Upper lobe of right lung (tissue), 1 donor: ENCODE measurements around the gene MCM9. TPM values are rescaled to one million over a fixed set of nuclear protein-coding genes. Genes with fewer than 3 reads are reported as not detected.

ENCODE experiments used
- ATAC-seq: fragments of 200-7000 bp; cut with Tn5 transposase; one replicate; pipeline ENCODE4 v1.9.1; 2020; ENCODE audit warnings: mild to moderate bottlenecking, moderate library complexity
- DNase-seq: peaks from one replicate; pipeline ENCODE4 v3.0.0-alpha.2; 2020
- H3K27ac ChIP-seq: fragments of 200-600 bp; one replicate; pipeline ENCODE4 v1.8.0; 2022
- H3K27me3 ChIP-seq: fragments of 200-600 bp; one replicate; pipeline ENCODE4 v1.8.0; 2022; ENCODE audit warnings: mild to moderate bottlenecking
- H3K36me3 ChIP-seq: fragments of 200-600 bp; one replicate; pipeline ENCODE4 v1.8.0; 2022
- H3K4me1 ChIP-seq: fragments of 200-600 bp; one replicate; pipeline ENCODE4 v1.8.0; 2022
- H3K4me3 ChIP-seq: fragments of 200-600 bp; one replicate; pipeline ENCODE4 v1.8.0; 2022; ENCODE audit warnings: mild to moderate bottlenecking
- H3K9me3 ChIP-seq: fragments of 200-600 bp; one replicate; pipeline ENCODE4 v1.8.0; 2022
- CTCF ChIP-seq: fragments of 200-600 bp; IDR thresholded peaks from one replicate; pipeline ENCODE4 v1.8.0; 2022; ENCODE audit warnings: antibody characterized with exemption
- intact Hi-C: fragments of 100-400 bp; cut with DNase I; formaldehyde crosslinking; loops from one replicate; pipeline ENCODE4 v1.11.0; 2022
- total RNA-seq: library from RNA; stranded (reverse); fragmentation: NEBNext Ultra II Directional; extraction: Animal tissue kit (Norgen Biotek cat#: 25700); gene quantifications from one replicate; pipeline ENCODE4 v1.2.1, GENCODE V29; 2021
- donor health status: DM: no; HTN: yes; CAD: no; lungs with severe emphysema.

MCM9 gene
- total RNA-seq, 1 donor from 2014 or later: 19.5 TPM

- intact Hi-C loops: no loop called here
- DNase-seq: no peak
- Histone ChIP-seq H3K9me3 (no peaks in the 10 kb centered on the region), H3K27ac (no peak overlapping the region), H3K4me3 (no peak overlapping the region), H3K4me1 (peaks cover 10% of the 10 kb centered on the region), H3K36me3 (no peaks in the 10 kb centered on the region), H3K27me3 (no peaks in the 10 kb centered on the region)
- no peak for TF ChIP-seq CTCF
- peak; percentile 81 for ATAC-seq
These were observed 147.1 kb downstream of the MCM9 start for GRCh38 chr6:118787724-118788423.

- Histone ChIP-seq H3K27ac (no peak overlapping the region), H3K36me3 (no peaks in the 10 kb centered on the region), H3K4me3 (no peak overlapping the region), H3K27me3 (no peaks in the 10 kb centered on the region), H3K9me3 (no peaks in the 10 kb centered on the region), H3K4me1 (peaks cover 10% of the 10 kb centered on the region)
- ATAC-seq (no peak), DNase-seq (no peak)
- TF ChIP-seq CTCF: no peak
- intact Hi-C loops: no loop called here
These were observed 148.1 kb downstream of the MCM9 start for GRCh38 chr6:118786596-118787453.

DNA sequence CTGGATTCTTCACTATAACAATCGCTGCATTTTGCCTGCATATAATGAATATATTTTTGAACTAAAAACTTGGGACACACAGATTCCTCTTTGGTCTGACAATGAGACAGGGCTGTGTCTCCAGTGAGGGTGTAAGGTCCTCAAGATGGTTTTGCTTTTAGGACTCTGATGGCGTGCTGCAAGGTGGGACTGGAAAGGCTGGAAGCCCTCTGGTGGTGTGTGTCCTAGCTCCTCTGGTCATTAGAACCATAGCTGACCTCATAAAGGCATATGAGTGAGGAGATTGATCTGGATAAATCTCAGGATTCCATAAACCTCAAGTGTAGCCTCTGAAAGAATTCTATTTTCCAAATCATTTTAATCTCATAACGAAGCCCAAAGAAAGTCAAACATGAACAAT lies 149.4 kb downstream of the MCM9 start:
- ATAC-seq: no peak
- H3K27me3 ChIP-seq: no peaks in the 10 kb centered on the region
- no peaks in the 10 kb centered on the region for H3K36me3 ChIP-seq
- intact Hi-C loops: no loop called here
- H3K4me1 ChIP-seq: peaks cover 10% of the 10 kb centered on the region
- no peak for TF ChIP-seq CTCF
- DNase-seq: no peak
- no peak overlapping the region for H3K4me3 ChIP-seq
- H3K9me3 ChIP-seq: no peaks in the 10 kb centered on the region
- no peak overlapping the region for H3K27ac ChIP-seq

DNA sequence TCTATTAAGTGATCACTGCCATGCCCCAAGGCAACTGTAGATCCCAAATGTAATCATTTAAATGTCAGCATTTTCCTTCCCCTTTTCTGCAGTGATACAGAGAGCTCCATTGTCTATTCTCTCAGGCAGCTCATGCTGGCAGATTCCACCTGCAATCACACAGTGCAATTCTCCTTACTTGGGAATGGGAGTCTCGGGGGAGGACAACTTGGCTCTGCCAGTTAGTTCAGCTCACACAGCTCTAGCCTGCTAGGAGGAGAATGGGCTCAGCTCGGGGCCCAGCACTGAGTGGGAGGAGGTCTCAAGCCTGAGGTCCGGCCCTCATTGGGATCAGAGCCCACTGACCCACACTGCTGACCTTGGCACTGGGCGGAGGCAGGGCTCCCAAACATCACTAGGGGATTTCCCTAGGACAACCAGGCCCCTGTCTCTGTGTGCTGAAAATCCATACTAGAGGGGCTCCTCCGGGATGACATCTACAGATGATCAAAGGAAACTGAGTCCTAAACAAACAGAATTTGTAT lies 150.3 kb downstream of the MCM9 start:
- intact Hi-C loops: no loop called here

More for the DNA sequence above, 150.3 kb downstream of the MCM9 start:
- Histone ChIP-seq H3K36me3 (no peaks in the 10 kb centered on the region), H3K4me1 (peaks cover 10% of the 10 kb centered on the region), H3K4me3 (no peak overlapping the region), H3K27ac (no peak overlapping the region), H3K27me3 (no peaks in the 10 kb centered on the region), H3K9me3 (no peaks in the 10 kb centered on the region)
- no peak for DNase-seq
- peak; percentile 45 for ATAC-seq
- no peak for TF ChIP-seq CTCF
